NCI-H526 (cell line): Measurements from ENCODE around the gene TTC1.

Source experiments
- DNase-seq, 2 experiments: peaks; one replicate each; lab custom pipeline; 2025; lab: John Stamatoyannopoulos, UW

TTC1 gene

GRCh38 chr5:160088805-160089204, 79.9 kb downstream of the TTC1 start:
- no peak for DNase-seq

GRCh38 chr5:160089531-160089930, 80.6 kb downstream of the TTC1 start:
- no peak for DNase-seq

GRCh38 chr5:160090059-160090458, 81.1 kb downstream of the TTC1 start:
- no peak for DNase-seq

- no peak for DNase-seq
Measured at GRCh38 chr5:160092514-160092913, 83.6 kb downstream of the TTC1 start.

- DNase-seq, result no peak
Measured at GRCh38 chr5:160092960-160093707, 84.2 kb downstream of the TTC1 start.

GRCh38 chr5:160096178-160096577, 87.2 kb downstream of the TTC1 start:
- DNase-seq, result no peak

- DNase-seq, result no peak
Measured at GRCh38 chr5:160097991-160098390, 89.1 kb downstream of the TTC1 start.

- no peak for DNase-seq
Measured at GRCh38 chr5:160105686-160106360, 96.9 kb downstream of the TTC1 start.

GRCh38 chr5:160108124-160108523, 99.2 kb downstream of the TTC1 start:
- DNase-seq, result no peak
